Measurements from ENCODE around the gene USH2A.

The USH2A gene

GRCh38 chr1:216448011-216448510 is 24.8 kb upstream of the USH2A start:
- POLR2A ChIA-PET (ENCODE audit: low non-redundant PET): no interaction called here
- DNase-seq (ENCODE audit: low spot score): peak; percentile 38
- TF ChIP-seq CTCF (conservative IDR thresholded peaks at IDR 0.05; ENCODE audit: low read depth): no peak
- H3K27ac ChIP-seq: no peak overlapping the region
- CTCF ChIA-PET: no interaction called here

- DNase-seq (ENCODE audit: low spot score): no peak
- TF ChIP-seq CTCF (conservative IDR thresholded peaks at IDR 0.05; ENCODE audit: low read depth): no peak
- CTCF ChIA-PET: no interaction called here
- no peak overlapping the region for H3K27ac ChIP-seq
- POLR2A ChIA-PET (ENCODE audit: low non-redundant PET): no interaction called here
Observed at GRCh38 chr1:216437603-216438002, 14.4 kb upstream of the USH2A start.

GRCh38 chr1:216434232-216434631 is 11.0 kb upstream of the USH2A start:
- POLR2A ChIA-PET (ENCODE audit: low non-redundant PET): no interaction called here
- no peak for DNase-seq (ENCODE audit: low spot score)
- CTCF ChIA-PET: no interaction called here
- no peak for TF ChIP-seq CTCF (conservative IDR thresholded peaks at IDR 0.05; ENCODE audit: low read depth)
- H3K27ac ChIP-seq: no peak overlapping the region

- TF ChIP-seq CTCF (conservative IDR thresholded peaks at IDR 0.05; ENCODE audit: low read depth): no peak
- CTCF ChIA-PET: no interaction called here
- no peak for DNase-seq (ENCODE audit: low spot score)
- no peak overlapping the region for H3K27ac ChIP-seq
- POLR2A ChIA-PET (ENCODE audit: low non-redundant PET): no interaction called here
Observed at GRCh38 chr1:216433175-216433574, 9.9 kb upstream of the USH2A start.

- DNase-seq (ENCODE audit: low spot score): no peak
- POLR2A ChIA-PET (ENCODE audit: low non-redundant PET): no interaction called here
- TF ChIP-seq CTCF (conservative IDR thresholded peaks at IDR 0.05; ENCODE audit: low read depth): no peak
- no peak overlapping the region for H3K27ac ChIP-seq
- CTCF ChIA-PET: no interaction called here
Observed at GRCh38 chr1:216430744-216431143, 7.5 kb upstream of the USH2A start.

- CTCF ChIA-PET: no interaction called here
- no peak for TF ChIP-seq CTCF (conservative IDR thresholded peaks at IDR 0.05; ENCODE audit: low read depth)
- POLR2A ChIA-PET (ENCODE audit: low non-redundant PET): no interaction called here
- H3K27ac ChIP-seq: no peak overlapping the region
- DNase-seq (ENCODE audit: low spot score): no peak
Observed at GRCh38 chr1:216425577-216425976, 2.3 kb upstream of the USH2A start.

GRCh38 chr1:216420746-216421145 is 2.5 kb downstream of the USH2A start:
- CTCF ChIA-PET: no interaction called here
- POLR2A ChIA-PET (ENCODE audit: low non-redundant PET): no interaction called here
- DNase-seq (ENCODE audit: low spot score): no peak
- no peak overlapping the region for H3K27ac ChIP-seq
- no peak for TF ChIP-seq CTCF (conservative IDR thresholded peaks at IDR 0.05; ENCODE audit: low read depth)

Data from RWPE1 (cell line).